ENCODE results near the gene MCUR1. TPM values are rescaled to one million over a fixed set of nuclear protein-coding genes. Genes with fewer than 3 reads are reported as not detected.

Gene MCUR1
- total and polyA plus RNA-seq, 2 experiments from 2014 or later = 13.6 to 28.3 TPM

GRCh38 chr6:13813026-13813425, 1.3 kb downstream of the MCUR1 start:
- H3K36me3 ChIP-seq (ENCODE audit: low read depth) = no peaks in the 10 kb centered on the region
- TF ChIP-seq EZH2 (IDR thresholded peaks at IDR 0.05; ENCODE audit: insufficient read depth, poor library complexity, severe bottlenecking) (no peak), EZH2phosphoT487 (IDR thresholded peaks at IDR 0.05; ENCODE audit: insufficient read depth, low read depth) (no peak)
- in situ Hi-C loops (cut with MboI) = no loop called here
- H3K79me2 ChIP-seq (ENCODE audit: insufficient read depth) = peaks cover 55% of the 10 kb centered on the region
- H4K20me1 ChIP-seq (ENCODE audit: insufficient read depth) = no peaks in the 10 kb centered on the region
- no peaks in the 10 kb centered on the region for H3K9me2 ChIP-seq (ENCODE audit: insufficient read depth)
- H3K9me3 ChIP-seq (ENCODE audit: low read depth) = no peaks in the 10 kb centered on the region
- H3F3A ChIP-seq (ENCODE audit: insufficient read depth) = peaks cover 17% of the 10 kb centered on the region; the same call in 1 of the 2 replicates
- H3K9ac ChIP-seq = peak overlapping the region; percentile 77
- WGBS, 2 experiments (ENCODE audit: low coverage in 1 of 2, low lambda C conversion rate in 2 of 2, missing lambda C conversion rate in 2 of 2) = 54 to 60% methylated on average over 7 of the region's 7 CpGs
- H3K4me1 ChIP-seq (ENCODE audit: insufficient read depth) = peaks cover 16% of the 10 kb centered on the region; the same call in 1 of the 2 replicates
- no peak overlapping the region for H3K27ac ChIP-seq
- H2AFZ ChIP-seq = no peak overlapping the region
- peak overlapping the region; percentile 82 for H3K4me2 ChIP-seq (ENCODE audit: unreplicated experiment)
- peak; percentile 22 for DNase-seq
- H3K27me3 ChIP-seq (replicated peaks; ENCODE audit: insufficient read depth) = no peaks in the 10 kb centered on the region
- peak overlapping the region; percentile 90 for H3K4me3 ChIP-seq

GRCh38 chr6:13812359-13812642, 2.1 kb downstream of the MCUR1 start:
- in situ Hi-C loops (cut with MboI) = no loop called here
- H3K9ac ChIP-seq = no peak overlapping the region
- no peak overlapping the region for H2AFZ ChIP-seq
- WGBS, 2 experiments (ENCODE audit: low coverage in 1 of 2, low lambda C conversion rate in 2 of 2, missing lambda C conversion rate in 2 of 2) = 96 to 100% methylated on average over 5 of the region's 5 CpGs
- H3K9me2 ChIP-seq (ENCODE audit: insufficient read depth) = no peaks in the 10 kb centered on the region
- no peak overlapping the region for H3K4me2 ChIP-seq (ENCODE audit: unreplicated experiment)
- H3K79me2 ChIP-seq (ENCODE audit: insufficient read depth) = peaks cover 62% of the 10 kb centered on the region
- H3K9me3 ChIP-seq (ENCODE audit: low read depth) = no peaks in the 10 kb centered on the region
- H3K4me1 ChIP-seq (ENCODE audit: insufficient read depth) = peaks cover 16% of the 10 kb centered on the region; the same call in 1 of the 2 replicates
- H3K27ac ChIP-seq = no peak overlapping the region
- no peaks in the 10 kb centered on the region for H4K20me1 ChIP-seq (ENCODE audit: insufficient read depth)
- no peaks in the 10 kb centered on the region for H3K27me3 ChIP-seq (replicated peaks; ENCODE audit: insufficient read depth)
- H3F3A ChIP-seq (ENCODE audit: insufficient read depth) = peaks cover 17% of the 10 kb centered on the region; the same call in 1 of the 2 replicates
- no peak for DNase-seq
- H3K36me3 ChIP-seq (ENCODE audit: low read depth) = no peaks in the 10 kb centered on the region
- TF ChIP-seq EZH2 (IDR thresholded peaks at IDR 0.05; ENCODE audit: insufficient read depth, poor library complexity, severe bottlenecking) (no peak), EZH2phosphoT487 (IDR thresholded peaks at IDR 0.05; ENCODE audit: insufficient read depth, low read depth) (no peak)
- H3K4me3 ChIP-seq = no peak overlapping the region

GRCh38 chr6:13811627-13812358, 2.6 kb downstream of the MCUR1 start:
- no peaks in the 10 kb centered on the region for H3K9me3 ChIP-seq (ENCODE audit: low read depth)
- no peak overlapping the region for H3K27ac ChIP-seq
- H3F3A ChIP-seq (ENCODE audit: insufficient read depth) = peaks cover 17% of the 10 kb centered on the region; the same call in 1 of the 2 replicates
- no peaks in the 10 kb centered on the region for H4K20me1 ChIP-seq (ENCODE audit: insufficient read depth)
- no peaks in the 10 kb centered on the region for H3K9me2 ChIP-seq (ENCODE audit: insufficient read depth)
- H3K4me2 ChIP-seq (ENCODE audit: unreplicated experiment) = no peak overlapping the region
- H3K79me2 ChIP-seq (ENCODE audit: insufficient read depth) = peaks cover 66% of the 10 kb centered on the region
- WGBS, 2 experiments (ENCODE audit: low coverage in 1 of 2, low lambda C conversion rate in 2 of 2, missing lambda C conversion rate in 2 of 2) = 57 to 60% methylated on average over 8 of the region's 8 CpGs
- H3K4me1 ChIP-seq (ENCODE audit: insufficient read depth) = peaks cover 16% of the 10 kb centered on the region; the same call in 1 of the 2 replicates
- in situ Hi-C loops (cut with MboI) = no loop called here
- no peaks in the 10 kb centered on the region for H3K27me3 ChIP-seq (replicated peaks; ENCODE audit: insufficient read depth)
- no peak overlapping the region for H2AFZ ChIP-seq
- DNase-seq = no peak
- H3K4me3 ChIP-seq = no peak overlapping the region
- TF ChIP-seq EZH2 (IDR thresholded peaks at IDR 0.05; ENCODE audit: insufficient read depth, poor library complexity, severe bottlenecking) (no peak), EZH2phosphoT487 (IDR thresholded peaks at IDR 0.05; ENCODE audit: insufficient read depth, low read depth) (no peak)
- H3K9ac ChIP-seq = no peak overlapping the region
- no peaks in the 10 kb centered on the region for H3K36me3 ChIP-seq (ENCODE audit: low read depth)

DNA sequence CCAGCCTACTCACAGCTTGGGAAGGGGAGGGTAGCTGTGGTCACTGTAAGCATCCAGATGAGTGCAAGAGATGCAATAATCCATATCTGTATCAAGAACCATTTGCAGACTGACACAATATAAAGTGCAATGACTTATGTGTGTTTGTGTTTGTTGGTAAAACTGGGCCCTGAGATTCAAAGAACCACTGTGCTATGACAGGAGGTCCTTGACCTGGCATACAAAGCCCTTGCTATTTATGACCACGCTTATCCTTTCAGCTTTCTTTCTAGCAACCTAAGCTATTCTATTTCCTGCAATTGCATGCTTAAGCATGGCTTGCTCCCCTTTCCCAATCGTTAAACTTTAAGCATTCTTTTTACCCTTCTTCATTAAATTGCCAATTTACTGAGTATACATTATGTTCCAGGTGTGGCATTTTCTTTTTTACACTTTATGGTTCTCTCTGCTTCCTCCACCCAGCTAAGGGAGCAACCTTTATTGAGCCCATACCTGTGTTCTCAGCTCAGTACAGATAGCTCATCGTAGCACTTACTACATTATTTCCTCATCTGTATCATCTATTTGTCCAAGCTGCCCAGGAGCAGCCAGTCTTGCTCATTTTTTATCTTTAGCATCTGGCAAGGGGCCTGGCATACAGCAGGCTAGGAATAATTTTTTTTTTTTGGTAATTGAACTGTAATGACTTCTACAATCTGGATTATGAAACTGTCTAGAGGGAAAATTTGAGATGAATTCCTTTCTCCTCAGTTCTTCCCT, 3.5 kb downstream of the MCUR1 start:
- Histone ChIP-seq H3K4me3 (no peak overlapping the region), H3K27ac (no peak overlapping the region), H3K4me2 (ENCODE audit: unreplicated experiment) (no peak overlapping the region), H3K27me3 (replicated peaks; ENCODE audit: insufficient read depth) (no peaks in the 10 kb centered on the region), H3K9me2 (ENCODE audit: insufficient read depth) (no peaks in the 10 kb centered on the region), H3K9ac (no peak overlapping the region), H2AFZ (no peak overlapping the region), H4K20me1 (ENCODE audit: insufficient read depth) (no peaks in the 10 kb centered on the region), H3K4me1 (ENCODE audit: insufficient read depth) (peaks cover 16% of the 10 kb centered on the region; the same call in 1 of the 2 replicates), H3K9me3 (ENCODE audit: low read depth) (no peaks in the 10 kb centered on the region), H3K36me3 (ENCODE audit: low read depth) (no peaks in the 10 kb centered on the region), H3F3A (ENCODE audit: insufficient read depth) (peaks cover 17% of the 10 kb centered on the region; the same call in 1 of the 2 replicates), H3K79me2 (ENCODE audit: insufficient read depth) (peaks cover 71% of the 10 kb centered on the region)
- in situ Hi-C loops (cut with MboI) = no loop called here
- no peak for TF ChIP-seq EZH2phosphoT487 (IDR thresholded peaks at IDR 0.05; ENCODE audit: insufficient read depth, low read depth)
- TF ChIP-seq EZH2 (IDR thresholded peaks at IDR 0.05; ENCODE audit: insufficient read depth, poor library complexity, severe bottlenecking) = no peak
- WGBS, 2 experiments (ENCODE audit: low coverage in 1 of 2, low lambda C conversion rate in 2 of 2, missing lambda C conversion rate in 2 of 2) = 37 to 39% methylated on average over 3 of the region's 3 CpGs
- DNase-seq = peak; percentile 51
